Daoy (cell line): ENCODE data around the gene PLA2G2A. TPM values are rescaled to one million over a fixed set of nuclear protein-coding genes. Genes with fewer than 3 reads are reported as not detected.
A peak's percentile ranks its signal among the peaks of the same experiment; 100 is the strongest.
"Not testable (repeated sequence)": the region's sequence is repeated elsewhere in the genome, so short reads cannot be mapped to it uniquely, and the experiment has no call there.

ENCODE experiments used
- DNase-seq: peaks from one replicate; pipeline ENCODE4 v3.0.0-alpha.2; 2015; ENCODE audit warnings: low read depth
- total RNA-seq: library from RNA; depleted of rRNA; stranded (reverse); fragments of >200 nt; shearing (Covaris generic); gene quantifications from 2 replicates; pipeline ENCODE4 v1.2.3, GENCODE V29; 2014; rRNA removed

The PLA2G2A gene, protein sequence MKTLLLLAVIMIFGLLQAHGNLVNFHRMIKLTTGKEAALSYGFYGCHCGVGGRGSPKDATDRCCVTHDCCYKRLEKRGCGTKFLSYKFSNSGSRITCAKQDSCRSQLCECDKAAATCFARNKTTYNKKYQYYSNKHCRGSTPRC
- total RNA-seq = not detected in 2 replicates

DNA sequence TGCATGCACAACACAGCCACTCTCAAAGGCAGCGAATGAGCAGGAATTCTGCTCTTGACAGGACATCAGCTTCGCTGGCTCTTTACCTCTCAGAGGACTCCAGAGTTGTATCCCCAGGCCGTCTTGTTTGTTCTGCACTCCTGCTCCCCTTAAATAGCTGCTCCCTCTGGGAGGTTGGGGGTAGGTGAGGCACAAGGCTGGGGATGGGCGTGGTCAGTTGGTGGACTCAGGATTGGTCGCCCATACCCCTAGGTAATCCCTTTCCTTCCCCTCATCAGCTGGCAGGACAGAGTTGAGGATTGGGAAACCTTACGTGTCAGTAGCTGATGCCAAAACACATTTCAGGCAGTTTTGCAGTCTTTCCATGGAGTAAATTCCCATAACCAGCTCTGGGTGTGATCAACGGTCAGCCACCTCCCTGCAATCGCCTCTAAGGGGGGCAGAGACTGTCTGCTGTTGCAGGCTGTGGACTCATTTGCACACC is at the start of gene PLA2G2A:
TSS of gene PLA2G2A (minus strand) at position 125 of the 484 bp plus-strand sequence. CDS start 845 bp downstream, outside the sequence.
- DNase-seq = no peak

DNA sequence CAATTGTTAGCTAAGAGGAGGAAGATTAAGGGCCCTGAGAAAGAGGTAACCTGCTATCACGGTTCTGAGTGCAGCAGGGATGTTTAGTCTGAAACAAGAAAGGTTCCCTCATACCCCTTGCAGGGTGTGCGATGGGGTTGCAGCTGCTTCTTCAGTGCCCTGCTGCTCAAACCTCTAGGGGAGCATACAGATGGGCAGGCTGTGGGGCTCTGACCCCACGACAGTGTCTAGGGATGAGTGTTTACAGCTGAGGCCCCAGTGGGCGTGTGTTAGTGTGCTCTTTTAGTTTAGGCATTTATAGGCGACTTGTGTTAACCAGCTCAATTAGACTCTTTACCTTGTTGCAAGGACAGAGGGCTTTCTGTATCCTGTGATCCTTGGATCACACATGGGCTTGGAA is 49.3 kb upstream of the PLA2G2A start:
- DNase-seq = no peak

DNA sequence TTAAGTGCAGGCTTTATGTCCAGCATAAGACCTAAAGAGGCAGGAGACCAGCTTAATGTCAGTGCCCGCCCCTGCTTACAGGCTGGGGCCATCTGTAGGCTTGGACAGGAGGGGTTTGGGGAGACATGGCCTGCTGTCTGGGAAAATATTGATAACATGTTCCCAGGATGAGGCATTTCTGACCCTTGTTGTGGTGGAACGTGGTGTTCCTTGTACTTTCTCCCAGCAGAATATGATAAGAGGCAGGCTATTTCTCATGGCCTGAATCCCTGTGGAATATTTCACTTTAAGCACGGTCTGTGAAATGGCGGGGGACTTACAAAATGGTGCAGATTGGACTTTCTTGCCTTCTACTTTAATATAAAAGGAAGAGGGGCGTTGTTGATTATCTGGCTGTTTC is 48.7 kb upstream of the PLA2G2A start:
- no peak for DNase-seq

DNA sequence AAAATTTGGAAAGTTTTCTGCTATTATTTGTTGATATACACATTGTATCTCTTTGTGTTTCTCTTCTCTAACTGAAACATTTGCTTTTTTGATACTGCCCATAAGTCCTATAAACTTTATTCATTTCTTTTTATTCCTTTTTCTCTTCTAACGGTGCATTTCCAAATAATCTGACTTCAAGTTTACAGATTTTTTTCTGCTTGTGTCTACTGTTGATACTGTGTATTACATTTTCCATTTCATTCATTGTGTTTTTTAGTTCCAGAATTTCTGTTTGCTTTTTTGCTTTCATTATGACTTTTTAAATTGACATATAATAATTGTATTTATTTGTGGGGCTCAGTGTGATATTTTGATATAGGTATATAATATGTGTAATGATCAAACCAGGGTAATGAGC is 38.3 kb upstream of the PLA2G2A start:
- no peak for DNase-seq

DNA sequence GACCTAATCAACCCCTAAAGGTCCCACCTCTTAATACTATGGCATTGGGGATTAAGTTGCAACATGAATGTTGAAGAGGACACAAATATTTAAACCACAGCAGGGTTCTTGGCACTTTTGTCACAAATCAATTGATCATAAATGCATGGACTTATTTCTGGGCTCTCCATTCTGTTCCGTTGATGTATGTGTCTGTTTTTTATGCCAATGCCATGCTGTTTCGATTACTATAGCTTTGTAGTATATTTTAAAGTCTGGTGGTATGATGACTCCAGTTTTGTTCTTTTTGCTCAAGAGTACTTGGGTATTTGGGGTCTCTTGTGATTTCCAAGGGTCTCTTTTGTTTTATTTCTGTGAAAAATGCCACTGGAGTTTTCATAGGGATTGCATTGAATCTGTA is 34.7 kb upstream of the PLA2G2A start:
- DNase-seq = no peak

DNA sequence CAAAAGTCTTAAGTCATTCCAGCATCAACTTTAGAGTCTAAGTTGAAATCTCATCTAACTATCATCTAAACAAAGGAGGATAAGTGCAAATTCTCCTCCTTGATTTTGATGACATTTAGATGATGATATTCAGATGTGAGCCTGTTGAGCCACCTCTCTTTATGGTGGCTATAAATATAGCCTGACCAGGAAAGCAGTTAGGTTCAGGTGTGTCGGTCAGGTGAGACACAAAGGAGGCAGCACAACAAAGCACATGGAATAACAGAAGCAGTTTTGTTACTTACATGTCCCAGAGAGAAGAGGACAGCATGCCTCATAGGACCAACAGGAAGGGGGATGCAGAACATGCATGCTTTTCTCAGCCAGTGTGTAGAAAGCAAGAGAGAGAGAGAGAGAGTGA is 30.6 kb upstream of the PLA2G2A start:
- no peak for DNase-seq

DNA sequence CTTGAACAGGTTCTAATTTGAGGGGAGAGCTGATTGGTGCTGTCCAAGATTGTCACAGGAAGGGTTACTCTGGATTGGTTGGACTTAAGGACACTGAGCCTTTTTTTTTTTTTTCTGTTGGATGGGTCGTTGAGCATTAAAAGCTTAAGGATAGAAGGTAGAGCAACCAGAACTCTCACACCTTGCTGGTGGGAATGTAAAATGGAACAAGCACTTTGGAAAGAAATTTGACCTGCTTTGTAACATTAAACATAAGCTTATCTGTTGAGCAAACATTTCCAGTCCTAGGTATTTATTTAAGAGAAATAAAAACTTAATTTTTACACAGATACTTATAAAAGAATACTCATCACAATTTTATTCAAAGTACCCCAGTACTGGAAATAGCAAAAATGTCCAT is 29.8 kb upstream of the PLA2G2A start:
- no peak for DNase-seq

DNA sequence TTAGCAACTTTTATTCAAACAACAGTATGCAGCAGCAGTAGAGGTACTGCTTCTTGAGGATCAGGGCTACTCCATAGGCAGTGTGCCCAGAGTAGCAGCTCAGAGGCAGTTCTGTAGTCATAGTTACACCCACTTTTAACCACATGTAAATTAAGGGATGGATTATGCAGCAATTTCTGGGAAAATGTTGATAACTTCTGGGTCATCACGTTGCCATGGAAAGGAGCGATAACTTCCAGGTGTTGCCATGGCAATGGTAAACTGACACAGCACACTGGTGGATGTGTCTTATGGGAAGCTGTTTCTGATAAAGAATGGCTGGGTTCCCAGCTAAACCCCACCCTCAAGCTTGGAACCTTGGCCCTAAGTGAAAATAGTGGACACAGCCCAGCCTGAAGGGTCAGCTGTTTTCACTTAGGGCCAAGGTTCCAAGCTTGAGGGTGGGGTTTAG is 29.0 kb upstream of the PLA2G2A start:
- no peak for DNase-seq

DNA sequence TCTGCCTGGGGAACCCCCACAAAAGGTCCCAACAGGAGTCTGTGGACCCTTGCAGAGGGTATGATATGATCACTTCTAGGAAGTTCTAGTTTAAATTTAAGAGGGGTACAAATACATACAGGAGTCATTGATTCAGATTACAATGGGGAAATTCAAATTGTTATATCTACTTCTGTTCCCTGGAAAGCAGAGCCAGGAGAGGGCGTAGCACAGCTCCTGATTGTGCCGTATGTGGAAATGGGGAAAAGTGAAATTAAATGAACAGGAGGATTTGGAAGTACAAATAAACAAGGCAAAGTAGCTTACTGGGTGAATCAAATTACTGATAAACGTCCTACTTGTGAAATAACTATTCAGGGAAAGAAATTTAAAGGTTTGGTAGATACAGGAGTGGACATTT is 19.4 kb upstream of the PLA2G2A start:
- not testable (repeated sequence) for DNase-seq

DNA sequence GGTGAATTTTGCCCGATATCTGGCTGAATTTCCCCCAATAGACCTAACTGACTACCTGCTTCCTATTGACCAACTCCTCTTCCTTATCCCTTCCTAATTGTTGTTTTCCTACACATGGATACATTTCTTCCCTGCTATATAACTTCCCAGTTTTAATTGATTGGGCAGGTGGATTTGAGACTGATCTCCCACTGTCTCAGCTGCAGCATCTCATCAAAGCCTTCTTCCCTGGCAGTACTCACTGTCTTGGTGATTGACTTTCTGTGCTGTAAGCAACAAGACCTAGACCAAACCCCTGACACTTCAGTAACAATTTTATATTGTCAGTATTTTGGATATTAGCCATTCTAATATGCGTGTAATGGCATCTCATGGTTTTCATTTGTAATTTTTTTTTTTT is 11.3 kb upstream of the PLA2G2A start:
- DNase-seq = no peak

DNA sequence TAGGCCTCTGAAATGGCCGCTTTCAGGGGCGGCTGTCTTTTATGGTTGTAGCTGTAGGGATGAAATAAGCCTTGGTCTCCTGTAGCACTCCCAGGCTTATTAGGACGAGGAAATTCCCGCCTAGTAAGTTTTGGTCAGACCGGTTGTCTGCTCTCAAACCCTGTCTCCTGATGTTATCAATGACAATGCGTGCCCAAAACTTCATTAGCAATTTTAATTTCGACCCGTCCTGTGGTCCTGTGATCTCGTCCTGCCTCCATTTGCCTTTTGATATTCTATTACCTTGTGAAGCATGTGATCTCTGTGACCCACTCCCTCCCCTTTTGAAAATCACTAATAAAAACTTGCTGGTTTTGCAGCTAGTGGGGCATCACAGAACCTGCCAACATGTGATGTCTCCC is 10.8 kb upstream of the PLA2G2A start:
- not testable (repeated sequence) for DNase-seq

DNA sequence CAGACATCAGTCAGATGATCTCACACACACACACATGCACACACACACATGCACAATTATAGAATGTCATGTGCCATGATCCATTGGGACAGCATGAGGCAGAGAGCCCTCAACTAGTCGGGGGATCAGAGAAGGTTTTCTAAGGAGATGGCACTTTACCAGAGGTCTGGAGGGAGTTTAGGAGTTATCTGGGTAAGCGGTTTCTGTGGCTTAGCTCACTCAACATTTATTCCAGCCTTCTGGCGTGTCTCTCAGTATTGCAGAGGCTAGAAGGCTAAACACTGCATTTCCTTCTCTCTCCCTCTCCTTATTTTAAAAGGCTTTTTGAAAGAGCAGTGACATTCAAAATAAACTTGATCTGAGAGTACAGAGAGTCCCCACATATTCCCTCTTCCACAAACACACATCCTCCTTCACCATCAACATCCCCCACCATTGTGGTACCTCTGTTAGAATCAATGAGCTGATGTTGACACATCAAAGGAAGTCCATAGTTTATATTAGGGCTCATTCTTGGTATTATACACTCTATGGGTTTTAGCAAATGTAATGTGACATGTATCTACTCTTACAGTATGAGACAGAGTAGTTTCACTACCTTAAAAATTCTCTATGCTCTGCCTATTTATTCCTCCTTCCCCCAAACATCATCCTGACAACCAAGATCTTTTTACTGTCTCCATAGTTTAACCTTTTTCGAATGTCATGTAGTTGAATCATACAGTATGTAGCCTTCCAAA is 9.0 kb upstream of the PLA2G2A start:
- no peak for DNase-seq

DNA sequence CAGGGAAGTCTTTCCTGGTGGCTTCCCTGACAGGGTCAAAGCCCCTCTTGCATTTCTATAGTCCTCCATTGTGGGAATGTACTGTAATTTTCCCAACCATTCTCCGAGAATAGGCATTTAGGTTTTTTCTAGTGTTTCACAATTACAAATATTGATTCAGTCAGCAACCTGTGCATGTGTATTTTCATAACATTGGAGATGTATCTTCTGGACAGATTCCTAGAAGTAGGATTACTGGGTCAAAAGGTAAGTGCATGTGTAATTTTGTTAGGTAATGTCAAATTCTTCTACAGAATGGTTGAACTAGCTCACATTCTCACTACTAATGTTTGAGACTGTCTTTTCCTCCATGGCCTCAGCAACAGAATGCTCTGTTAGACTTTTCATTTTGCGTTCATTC is 8.3 kb upstream of the PLA2G2A start:
- no peak for DNase-seq

DNA sequence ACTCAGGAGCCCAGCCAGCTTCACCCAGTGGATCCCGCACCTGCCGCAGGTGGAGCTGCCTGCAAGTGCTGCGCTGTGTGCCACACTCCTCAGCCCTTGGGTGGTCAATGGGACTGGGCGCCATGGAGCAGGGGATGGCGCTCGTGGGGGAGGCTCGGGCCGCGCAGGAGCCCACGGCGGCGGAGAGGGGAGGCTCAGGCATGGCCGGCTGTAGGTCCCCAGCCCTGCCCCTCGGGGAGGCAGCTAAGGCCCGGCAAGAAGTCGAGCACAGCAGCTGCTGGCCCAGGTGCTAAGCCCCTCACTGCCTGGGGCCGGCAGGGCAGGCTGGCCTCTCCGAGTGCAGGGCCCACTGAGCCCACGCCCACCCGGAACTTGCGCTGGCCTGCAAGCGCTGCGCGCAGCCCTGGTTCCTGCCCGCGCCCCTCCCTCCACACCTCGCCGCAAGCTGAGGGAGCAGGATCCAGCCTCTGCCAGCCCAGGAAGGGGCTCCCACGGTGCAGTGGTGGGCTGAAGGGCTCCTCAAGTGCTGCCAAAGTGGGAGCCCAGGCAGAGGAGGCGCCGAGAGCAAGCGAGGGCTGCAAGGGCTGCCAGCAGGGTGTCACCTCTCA is 5.1 kb upstream of the PLA2G2A start:
- not testable (repeated sequence) for DNase-seq

DNA sequence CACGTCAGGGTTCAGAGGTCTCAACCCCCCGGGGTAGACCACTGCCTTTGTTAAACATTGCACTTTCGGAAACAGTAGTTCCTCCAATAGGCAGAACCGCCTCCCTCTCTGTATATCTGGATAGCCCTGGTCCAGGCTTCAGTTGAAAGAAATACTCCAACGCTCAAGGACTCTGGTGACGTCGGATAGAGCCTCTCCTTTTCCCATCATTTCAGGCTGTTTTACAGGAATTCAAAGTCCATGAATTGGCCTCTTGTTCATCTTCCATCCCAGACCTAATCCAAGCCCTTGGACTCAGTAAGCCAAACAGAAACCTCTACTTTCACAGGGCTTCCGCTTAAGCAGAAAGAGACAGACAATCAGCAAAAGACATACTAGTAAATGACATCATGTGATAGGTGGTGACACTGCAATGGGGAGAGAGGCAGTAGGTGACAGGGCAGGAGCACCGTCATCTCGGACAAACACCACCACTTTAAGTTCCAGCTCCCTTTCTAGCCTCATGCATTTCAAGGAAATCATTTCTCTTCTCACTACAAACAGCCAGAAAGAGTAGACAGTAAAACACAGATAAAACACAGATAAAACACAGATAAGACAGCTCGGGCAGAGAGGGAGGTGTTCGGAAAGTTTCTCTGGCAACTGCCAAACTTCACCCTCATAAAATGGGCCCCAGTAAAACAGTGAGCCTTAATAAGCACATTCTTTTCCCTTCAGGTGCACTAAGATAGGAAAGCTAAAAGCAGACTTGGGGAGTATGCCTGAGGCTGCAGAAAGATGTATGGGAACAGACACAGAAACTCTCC is 2.3 kb upstream of the PLA2G2A start:
- DNase-seq = no peak

DNA sequence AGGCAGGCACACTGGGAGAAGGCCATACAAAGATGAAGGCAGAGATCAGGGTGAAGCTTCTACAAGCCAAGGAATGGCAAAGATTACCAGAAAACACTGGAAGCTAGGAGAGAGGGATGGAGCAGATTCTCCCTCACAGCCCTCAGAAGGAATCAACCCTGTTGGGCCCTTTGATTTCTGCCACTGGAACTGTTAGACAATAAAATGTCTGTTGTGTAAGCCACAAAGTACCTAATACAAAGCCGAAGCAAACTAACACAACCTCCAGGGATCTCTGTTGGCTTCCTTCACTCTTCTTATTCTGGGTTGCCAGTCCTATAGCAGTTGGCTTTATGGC is 1.7 kb upstream of the PLA2G2A start:
- no peak for DNase-seq

DNA sequence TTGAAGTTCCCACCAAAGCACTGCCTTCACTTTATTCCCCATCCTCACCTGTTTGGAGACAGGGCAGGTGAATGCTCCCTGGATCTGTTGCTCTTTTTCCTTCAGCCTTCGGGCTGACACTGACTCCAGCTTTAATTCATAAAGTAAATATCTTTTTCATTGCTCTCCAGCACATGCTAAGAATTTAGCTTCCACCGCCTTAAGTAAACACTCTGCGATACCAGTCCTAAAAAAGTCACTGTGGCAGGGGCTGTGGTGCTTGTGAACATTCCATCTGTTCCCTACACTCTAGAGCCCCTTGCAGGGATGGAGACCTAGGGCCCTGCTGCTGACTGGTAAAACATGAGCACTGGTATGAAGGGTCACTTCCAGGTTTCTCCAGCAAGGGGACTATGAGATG is 896 bp upstream of the PLA2G2A start:
- DNase-seq = no peak

DNA sequence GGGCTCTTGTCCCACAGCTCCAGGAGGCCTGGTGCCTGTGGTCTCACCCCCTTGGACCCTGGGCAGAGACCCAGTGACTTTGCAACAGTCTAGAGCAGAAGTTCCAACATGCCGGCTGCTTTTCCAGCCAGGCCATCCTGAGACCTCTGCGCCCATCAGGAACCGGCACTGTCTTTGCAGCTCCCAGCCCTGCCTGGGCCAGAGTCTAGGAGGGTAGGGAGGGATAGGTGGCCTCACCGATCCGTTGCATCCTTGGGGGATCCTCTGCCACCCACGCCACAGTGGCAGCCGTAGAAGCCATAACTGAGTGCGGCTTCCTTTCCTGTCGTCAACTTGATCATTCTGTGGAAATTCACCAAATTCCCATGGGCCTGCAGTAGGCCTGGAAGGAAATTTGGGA is 1.3 kb downstream of the PLA2G2A start:
- no peak for DNase-seq

DNA sequence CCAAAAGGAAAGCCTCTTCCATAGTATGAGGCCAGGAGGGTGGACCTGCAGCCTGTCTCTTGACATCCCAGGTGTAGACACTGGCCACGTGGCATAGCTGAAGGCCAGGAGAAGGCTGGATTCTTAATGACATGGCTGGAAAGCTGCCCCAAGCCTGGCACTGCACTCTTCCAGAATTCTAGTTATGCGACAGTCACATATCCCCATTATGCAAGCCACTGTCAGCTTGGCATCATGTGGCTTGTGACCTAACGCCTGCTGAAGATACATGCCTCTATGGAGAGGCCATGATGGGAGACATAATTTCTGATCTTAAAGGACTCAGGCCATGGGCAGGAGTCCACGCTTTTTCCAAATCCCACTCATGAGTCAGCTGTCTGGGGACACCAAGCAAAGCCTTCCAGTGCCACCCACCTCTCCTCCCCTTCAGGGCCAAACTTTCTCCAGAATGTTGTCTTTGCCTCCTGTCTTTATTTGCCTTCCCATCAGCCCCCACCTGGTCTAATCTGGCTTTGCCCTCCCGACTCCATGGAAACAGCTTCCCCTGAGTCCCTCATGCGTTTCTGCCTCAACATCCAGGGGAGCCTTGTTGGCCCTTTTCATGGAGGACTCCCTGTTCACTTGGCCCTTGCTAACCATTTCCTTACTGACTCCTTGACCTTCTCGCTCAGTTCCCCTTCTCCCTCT is 3.0 kb downstream of the PLA2G2A start:
- DNase-seq = no peak

DNA sequence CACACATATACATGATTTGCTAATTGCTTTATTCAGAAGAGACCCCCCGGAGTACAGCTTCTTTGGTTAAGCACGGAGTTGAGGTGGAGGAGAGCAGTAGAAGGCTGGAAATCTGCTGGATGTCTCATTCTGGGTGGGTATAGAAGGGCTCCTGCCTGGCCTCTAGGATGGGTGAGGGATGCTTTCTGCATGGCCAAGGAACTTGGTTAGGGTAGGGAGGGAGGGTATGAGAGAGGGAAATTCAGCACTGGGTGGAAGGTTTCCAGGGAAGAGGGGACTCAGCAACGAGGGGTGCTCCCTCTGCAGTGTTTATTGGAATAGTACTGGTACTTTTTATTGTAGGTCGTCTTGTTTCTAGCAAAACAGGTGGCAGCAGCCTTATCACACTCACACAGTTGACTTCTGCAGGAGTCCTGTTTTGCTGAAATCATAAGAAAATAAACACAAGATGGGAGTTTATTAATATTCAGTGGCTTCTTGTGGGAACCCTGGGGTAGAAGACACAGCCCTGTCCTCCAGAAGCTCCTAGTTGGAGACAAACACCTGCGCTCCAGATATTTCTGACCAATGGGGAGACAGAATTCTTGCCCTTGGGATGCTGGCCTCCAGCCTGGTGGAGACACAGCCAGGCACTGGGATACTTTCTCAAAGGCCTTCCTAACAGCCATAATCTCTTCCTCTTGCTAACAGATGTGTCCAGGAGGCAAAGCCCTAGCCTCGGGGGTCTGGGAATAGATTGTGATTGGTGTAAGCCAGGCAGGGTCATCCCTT is 3.8 kb downstream of the PLA2G2A start:
- no peak for DNase-seq

DNA sequence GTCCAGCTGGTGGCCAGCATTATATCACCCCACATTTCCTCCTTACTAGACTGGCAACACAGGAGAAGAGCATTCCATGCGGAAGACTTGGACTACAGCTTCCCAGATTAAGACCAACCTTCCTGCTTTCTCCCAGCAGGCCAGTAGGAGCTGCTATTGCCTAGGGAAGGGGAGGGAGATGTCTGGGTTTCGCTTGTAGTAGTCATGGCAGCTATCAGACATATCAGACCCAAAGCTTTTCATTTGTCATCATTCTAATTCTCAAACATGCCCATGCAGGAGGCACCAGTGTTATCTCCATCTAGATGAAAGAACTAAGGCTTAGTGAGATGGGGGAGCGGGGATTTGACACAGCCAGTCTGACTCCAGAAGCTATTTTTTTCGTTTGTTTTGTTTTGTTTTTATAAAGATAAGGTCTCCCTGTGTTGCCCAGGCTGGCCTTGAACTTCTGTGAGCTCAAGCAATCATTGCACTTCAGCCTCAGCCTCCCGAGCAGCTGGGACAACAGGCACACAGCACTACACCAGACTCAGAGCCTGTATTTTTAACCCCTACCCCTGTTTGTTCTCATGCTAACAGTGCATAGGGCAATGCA is 4.5 kb downstream of the PLA2G2A start:
- DNase-seq = peak; percentile 63
